Measurements from ENCODE around the gene RAB11FIP5. TPM values are rescaled to one million over a fixed set of nuclear protein-coding genes. Genes with fewer than 3 reads are reported as not detected.
A peak's percentile ranks its signal among the peaks of the same experiment; 100 is the strongest.

RAB11FIP5 gene
- total and polyA plus RNA-seq, 9 donors = 16.1 to 57.3 (median 25.0) TPM

GRCh38 chr2:73089270-73090030 lies 23.3 kb downstream of the RAB11FIP5 start:
- Histone ChIP-seq H3K4me3 (no peak overlapping the region), H3K27me3 (no peaks in the 10 kb centered on the region), H3K4me1 (ENCODE audit: insufficient read depth) (no peaks in the 10 kb centered on the region), H3K27ac (no peak overlapping the region), H3K9me3 (no peaks in the 10 kb centered on the region), H3K36me3 (no peaks in the 10 kb centered on the region)
- intact Hi-C loops (cut with DNase I) = loop anchor here in 3 of 4 donors (5.0 to 10.0 kb wide), 4 partner anchors 65 to 195 kb away; no protein-coding TSS in a partner anchor
- peak in 2 of 5 donors; percentile 39 to 48 for DNase-seq
- 76 to 77% (median 76%) methylated on average over 11 of the region's 11 CpGs for WGBS, 3 donors
- TF ChIP-seq POLR2A (IDR thresholded peaks at IDR 0.05) = no peak
- no peak for TF ChIP-seq EP300 (IDR thresholded peaks at IDR 0.05)
- TF ChIP-seq, protein P1, sequence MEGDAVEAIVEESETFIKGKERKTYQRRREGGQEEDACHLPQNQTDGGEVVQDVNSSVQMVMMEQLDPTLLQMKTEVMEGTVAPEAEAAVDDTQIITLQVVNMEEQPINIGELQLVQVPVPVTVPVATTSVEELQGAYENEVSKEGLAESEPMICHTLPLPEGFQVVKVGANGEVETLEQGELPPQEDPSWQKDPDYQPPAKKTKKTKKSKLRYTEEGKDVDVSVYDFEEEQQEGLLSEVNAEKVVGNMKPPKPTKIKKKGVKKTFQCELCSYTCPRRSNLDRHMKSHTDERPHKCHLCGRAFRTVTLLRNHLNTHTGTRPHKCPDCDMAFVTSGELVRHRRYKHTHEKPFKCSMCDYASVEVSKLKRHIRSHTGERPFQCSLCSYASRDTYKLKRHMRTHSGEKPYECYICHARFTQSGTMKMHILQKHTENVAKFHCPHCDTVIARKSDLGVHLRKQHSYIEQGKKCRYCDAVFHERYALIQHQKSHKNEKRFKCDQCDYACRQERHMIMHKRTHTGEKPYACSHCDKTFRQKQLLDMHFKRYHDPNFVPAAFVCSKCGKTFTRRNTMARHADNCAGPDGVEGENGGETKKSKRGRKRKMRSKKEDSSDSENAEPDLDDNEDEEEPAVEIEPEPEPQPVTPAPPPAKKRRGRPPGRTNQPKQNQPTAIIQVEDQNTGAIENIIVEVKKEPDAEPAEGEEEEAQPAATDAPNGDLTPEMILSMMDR (IDR thresholded peaks at IDR 0.05) = no peak

GRCh38 chr2:73088703-73089102 lies 24.0 kb downstream of the RAB11FIP5 start:
- no peak for DNase-seq
- no peaks in the 10 kb centered on the region for H3K4me1 ChIP-seq (ENCODE audit: insufficient read depth)
- no peak overlapping the region for H3K4me3 ChIP-seq
- WGBS, 3 donors = 92 to 94% (median 93%) methylated on average over 9 to 14 of the region's 14 CpGs
- no peaks in the 10 kb centered on the region for H3K27me3 ChIP-seq
- no peaks in the 10 kb centered on the region for H3K36me3 ChIP-seq
- no peak overlapping the region for H3K27ac ChIP-seq
- no peaks in the 10 kb centered on the region for H3K9me3 ChIP-seq
- intact Hi-C loops (cut with DNase I) = loop anchor here in 3 of 4 donors (5.0 to 10.0 kb wide), 3 partner anchors 74 to 194 kb away; no protein-coding TSS in a partner anchor
- no peak for TF ChIP-seq EP300 (IDR thresholded peaks at IDR 0.05)
- TF ChIP-seq, protein P1 (IDR thresholded peaks at IDR 0.05) = no peak
- no peak for TF ChIP-seq POLR2A (IDR thresholded peaks at IDR 0.05)

DNA sequence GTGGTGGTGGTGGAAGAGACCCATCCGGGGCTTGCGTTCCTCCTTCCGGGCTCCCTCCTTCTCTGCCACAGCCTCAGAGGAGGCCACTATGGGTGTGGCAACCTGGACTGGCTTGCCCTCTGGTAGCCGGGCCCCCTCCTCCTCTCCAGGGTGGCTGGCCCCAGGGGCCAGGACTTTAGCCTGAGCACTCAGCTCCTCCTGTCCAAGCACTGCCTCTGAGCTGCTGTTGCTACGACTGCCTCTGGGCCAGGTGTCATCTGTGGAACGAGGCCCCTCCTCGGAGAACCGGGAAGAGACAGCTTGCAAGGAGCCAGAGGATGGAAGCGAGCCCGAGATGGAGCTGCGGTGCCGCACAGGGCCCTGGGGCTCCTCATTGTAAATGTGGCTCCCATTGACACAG lies 24.5 kb downstream of the RAB11FIP5 start:
- Histone ChIP-seq H3K9me3 (no peaks in the 10 kb centered on the region), H3K27me3 (no peaks in the 10 kb centered on the region), H3K36me3 (no peaks in the 10 kb centered on the region), H3K27ac (no peak overlapping the region), H3K4me3 (no peak overlapping the region), H3K4me1 (ENCODE audit: insufficient read depth) (no peaks in the 10 kb centered on the region)
- DNase-seq = no peak
- intact Hi-C loops (cut with DNase I) = loop anchor here in 3 of 4 donors (5.0 to 10.0 kb wide), 3 partner anchors 74 to 193 kb away; no protein-coding TSS in a partner anchor
- TF ChIP-seq EP300 (IDR thresholded peaks at IDR 0.05) (no peak), POLR2A (IDR thresholded peaks at IDR 0.05) (no peak)
- TF ChIP-seq, protein P1 (IDR thresholded peaks at IDR 0.05) = no peak
- WGBS, 3 donors = 86 to 89% (median 88%) methylated on average over 12 of the region's 12 CpGs

GRCh38 chr2:73087311-73087710 lies 25.4 kb downstream of the RAB11FIP5 start:
- Histone ChIP-seq H3K27ac (no peak overlapping the region), H3K36me3 (no peaks in the 10 kb centered on the region)
- intact Hi-C loops (cut with DNase I) = loop anchor here (2.0 to 10.0 kb wide), 4 partner anchors 69 to 193 kb away; no protein-coding TSS in a partner anchor

More at GRCh38 chr2:73087311-73087710, 25.4 kb downstream of the RAB11FIP5 start:
- no peak for DNase-seq
- TF ChIP-seq POLR2A (IDR thresholded peaks at IDR 0.05) (no peak), EP300 (IDR thresholded peaks at IDR 0.05) (no peak)
- TF ChIP-seq, protein P1 (IDR thresholded peaks at IDR 0.05) = no peak
- WGBS, 3 donors = 76 to 80% (median 78%) methylated on average over 4 of the region's 4 CpGs
- Histone ChIP-seq H3K27me3 (no peaks in the 10 kb centered on the region), H3K4me3 (no peak overlapping the region), H3K4me1 (ENCODE audit: insufficient read depth) (no peaks in the 10 kb centered on the region), H3K9me3 (no peaks in the 10 kb centered on the region)
